Measurements from ENCODE around the gene RNGTT.

Gene RNGTT

GRCh38 chr6:88641178-88641903 lies 322.1 kb downstream of the RNGTT start:
- no peak for DNase-seq

- DNase-seq = no peak
These were observed 325.5 kb downstream of the RNGTT start for GRCh38 chr6:88637761-88638545.

GRCh38 chr6:88636871-88637270 lies 326.5 kb downstream of the RNGTT start:
- no peak for DNase-seq

GRCh38 chr6:88633782-88634181 lies 329.6 kb downstream of the RNGTT start:
- no peak for DNase-seq

GRCh38 chr6:88631830-88632229 lies 331.6 kb downstream of the RNGTT start:
- DNase-seq = no peak

- peak; percentile 59 for DNase-seq
These were observed 333.5 kb downstream of the RNGTT start for GRCh38 chr6:88629838-88630494.

- DNase-seq = peak; percentile 57
These were observed 337.0 kb downstream of the RNGTT start for GRCh38 chr6:88626460-88626859.

- DNase-seq = no peak
These were observed 339.9 kb downstream of the RNGTT start for GRCh38 chr6:88623531-88623930.

GRCh38 chr6:88619951-88620350 lies 343.5 kb downstream of the RNGTT start:
- DNase-seq = no peak

- no peak for DNase-seq
These were observed 347.0 kb downstream of the RNGTT start for GRCh38 chr6:88616380-88616779.

- DNase-seq = no peak
These were observed 349.0 kb downstream of the RNGTT start for GRCh38 chr6:88614316-88614877.

GRCh38 chr6:88612631-88613030 lies 350.8 kb downstream of the RNGTT start:
- DNase-seq = no peak

GRCh38 chr6:88611721-88612120 lies 351.7 kb downstream of the RNGTT start:
- no peak for DNase-seq

GRCh38 chr6:88609983-88610382 lies 353.4 kb downstream of the RNGTT start:
- no peak for DNase-seq

- no peak for DNase-seq
These were observed 358.1 kb downstream of the RNGTT start for GRCh38 chr6:88605271-88605670.

GRCh38 chr6:88599571-88599970 lies 363.8 kb downstream of the RNGTT start:
- DNase-seq = no peak

GRCh38 chr6:88596801-88597200 lies 366.6 kb downstream of the RNGTT start:
- no peak for DNase-seq

GRCh38 chr6:88588938-88589337 lies 374.5 kb downstream of the RNGTT start:
- DNase-seq = no peak

GRCh38 chr6:88587150-88587520 lies 376.3 kb downstream of the RNGTT start:
- no peak for DNase-seq

GRCh38 chr6:88586371-88587149 lies 376.9 kb downstream of the RNGTT start:
- no peak for DNase-seq

GRCh38 chr6:88585276-88585692 lies 378.1 kb downstream of the RNGTT start:
- no peak for DNase-seq

- DNase-seq = peak; percentile 55
These were observed 378.7 kb downstream of the RNGTT start for GRCh38 chr6:88584581-88585275.

Data from COR-L47 (cell line).